CD4-positive, alpha-beta T cell (primary cell): ENCODE results near the gene BRME1. TPM values are rescaled to one million over a fixed set of nuclear protein-coding genes. Genes with fewer than 3 reads are reported as not detected.
A peak's percentile ranks its signal among the peaks of the same experiment; 100 is the strongest.

ENCODE experiments used
- ATAC-seq: fragments of 200-7000 bp; cut with Tn5 transposase; one replicate; pipeline ENCODE4 v1.10.0; 2022; ENCODE audit warnings: mild to moderate bottlenecking; ENCODE audit not compliant: poor library complexity
- CTCF ChIA-PET: fragments of 350-600 bp; sonication (Branson Sonifier 250); formaldehyde crosslinking; loops from one replicate; lab custom pipeline; 2021; ENCODE audit warnings: antibody characterized with exemption, inconsistent platforms; lab: Charles Lee
- POLR2A ChIA-PET: fragments of 350-600 bp; sonication (Branson Sonifier 250); formaldehyde crosslinking; loops from one replicate; lab custom pipeline; 2021; ENCODE audit warnings: antibody characterized with exemption, inconsistent platforms; lab: Charles Lee
- DNase-seq, 14 experiments: peaks; one replicate each; pipeline ENCODE4 v3.0.0-alpha.2; 2013 to 2020; ENCODE audit warnings: mixed read lengths in 2 of 14
- H3K27ac ChIP-seq, 2 donors: one replicate each; pipeline versions ENCODE4 v1.5.1 to v1.7.0; 2013; ENCODE audit warnings: low read length in 2 of 2, low read depth in 1 of 2, mild to moderate bottlenecking in 1 of 2
- H3K27me3 ChIP-seq, 2 experiments: 1 replicate in 1 of 2; 2 replicates in 1 of 2; pipeline versions ENCODE4 v1.6.1 to v1.7.0; 2013; ENCODE audit warnings: low read length in 2 of 2, control low read depth in 1 of 2, mild to moderate bottlenecking in 1 of 2, moderate library complexity in 1 of 2; ENCODE audit not compliant: insufficient read depth in 2 of 2, control insufficient read depth in 1 of 2
- H3K36me3 ChIP-seq: one replicate; pipeline ENCODE4 v1.6.1; 2013; ENCODE audit warnings: low read length, control low read depth; ENCODE audit not compliant: insufficient read depth
- H3K4me1 ChIP-seq: one replicate; pipeline ENCODE4 v1.6.1; 2013; ENCODE audit warnings: low read length, control low read depth; ENCODE audit not compliant: insufficient read depth
- H3K4me3 ChIP-seq: one replicate; pipeline ENCODE4 v1.5.1; 2013; ENCODE audit warnings: mild to moderate bottlenecking, low read length, moderate library complexity
- H3K9me3 ChIP-seq, 2 experiments: 1 replicate in 1 of 2; 2 replicates in 1 of 2; pipeline versions ENCODE4 v1.6.1 to v1.7.0; 2013; ENCODE audit warnings: low read length in 2 of 2, mild to moderate bottlenecking in 2 of 2, control low read depth in 1 of 2, moderate library complexity in 1 of 2; ENCODE audit not compliant: control insufficient read depth in 1 of 2, insufficient read depth in 1 of 2
- H3K27ac Mint-ChIP-seq: one replicate; pipeline ENCODE4 v1.8.0; 2020; ENCODE audit warnings: mixed read lengths
- H3K27me3 Mint-ChIP-seq: one replicate; pipeline ENCODE4 v1.8.0; 2021; ENCODE audit warnings: mixed read lengths
- H3K36me3 Mint-ChIP-seq: one replicate; pipeline ENCODE4 v1.8.0; 2021; ENCODE audit warnings: low read depth, mixed read lengths
- H3K4me1 Mint-ChIP-seq: one replicate; pipeline ENCODE4 v1.8.0; 2021; ENCODE audit warnings: low read depth, mixed read lengths
- H3K4me3 Mint-ChIP-seq: one replicate; pipeline ENCODE4 v1.8.0; 2020; ENCODE audit warnings: mild to moderate bottlenecking, mixed read lengths
- H3K9me3 Mint-ChIP-seq: one replicate; pipeline ENCODE4 v1.8.0; 2020; ENCODE audit warnings: mixed read lengths
- intact Hi-C, 2 experiments: fragments of 100-400 bp; cut with DNase I in 1 of 2; cut with micrococcal nuclease in 1 of 2; formaldehyde crosslinking; loops; one replicate each; pipeline versions ENCODE4 v1.15.1 to v1.9.0; 2023 to 2025; cut with DNase I, micrococcal nuclease
- total RNA-seq, 174 experiments: library from RNA in 2 of 174; stranded (reverse) in 2 of 174; gene quantifications; one replicate each; pipeline ENCODE4 v1.2.3 and lab custom pipeline; 2021 to 2026
- TF ChIP-seq, protein P1 (sequence below): fragments of 200-600 bp; IDR thresholded peaks from one replicate; pipeline ENCODE4 v1.8.0; 2022; ENCODE audit warnings: antibody characterized with exemption, mild to moderate bottlenecking

Gene BRME1
- total RNA-seq, 2 experiments from 2014 or later, result 1.1 to 1.3 TPM

DNA sequence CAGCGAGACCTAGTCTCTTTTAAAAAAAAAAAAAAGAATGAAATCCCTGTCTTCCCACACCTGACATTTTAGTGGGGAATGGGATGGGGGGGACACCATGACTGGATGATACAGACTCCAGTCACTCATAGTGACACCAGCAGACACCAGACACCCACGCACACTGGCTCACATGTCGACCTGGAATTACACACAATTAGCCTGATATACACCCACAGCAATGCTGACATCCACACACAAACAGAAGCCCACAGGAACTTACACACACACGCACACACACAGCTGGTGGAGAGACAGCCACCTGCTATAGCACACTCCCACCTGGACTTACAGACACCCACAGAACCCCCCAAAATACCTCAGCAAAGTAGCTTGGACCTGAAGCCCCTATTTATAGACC lies 37.3 kb downstream of the BRME1 start:
- H3K36me3 Mint-ChIP-seq, result no peaks in the 10 kb centered on the region
- H3K4me3 Mint-ChIP-seq, result no peak overlapping the region
- ATAC-seq (no peak), DNase-seq (no peak)
- peaks cover 60% of the 10 kb centered on the region for H3K27me3 Mint-ChIP-seq
- intact Hi-C loops, result no loop called here
- TF ChIP-seq, protein P1, sequence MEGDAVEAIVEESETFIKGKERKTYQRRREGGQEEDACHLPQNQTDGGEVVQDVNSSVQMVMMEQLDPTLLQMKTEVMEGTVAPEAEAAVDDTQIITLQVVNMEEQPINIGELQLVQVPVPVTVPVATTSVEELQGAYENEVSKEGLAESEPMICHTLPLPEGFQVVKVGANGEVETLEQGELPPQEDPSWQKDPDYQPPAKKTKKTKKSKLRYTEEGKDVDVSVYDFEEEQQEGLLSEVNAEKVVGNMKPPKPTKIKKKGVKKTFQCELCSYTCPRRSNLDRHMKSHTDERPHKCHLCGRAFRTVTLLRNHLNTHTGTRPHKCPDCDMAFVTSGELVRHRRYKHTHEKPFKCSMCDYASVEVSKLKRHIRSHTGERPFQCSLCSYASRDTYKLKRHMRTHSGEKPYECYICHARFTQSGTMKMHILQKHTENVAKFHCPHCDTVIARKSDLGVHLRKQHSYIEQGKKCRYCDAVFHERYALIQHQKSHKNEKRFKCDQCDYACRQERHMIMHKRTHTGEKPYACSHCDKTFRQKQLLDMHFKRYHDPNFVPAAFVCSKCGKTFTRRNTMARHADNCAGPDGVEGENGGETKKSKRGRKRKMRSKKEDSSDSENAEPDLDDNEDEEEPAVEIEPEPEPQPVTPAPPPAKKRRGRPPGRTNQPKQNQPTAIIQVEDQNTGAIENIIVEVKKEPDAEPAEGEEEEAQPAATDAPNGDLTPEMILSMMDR, result no peak
- CTCF ChIA-PET, result no interaction called here
- no peaks in the 10 kb centered on the region for H3K9me3 Mint-ChIP-seq
- no peaks in the 10 kb centered on the region for H3K36me3 ChIP-seq
- no peaks in the 10 kb centered on the region for H3K9me3 ChIP-seq
- H3K4me3 ChIP-seq, result no peak overlapping the region
- no peak overlapping the region for H3K27ac Mint-ChIP-seq
- H3K27me3 ChIP-seq, result peaks cover 25 to 40% of the 10 kb centered on the region in 2 experiments
- H3K27ac ChIP-seq, result no peak overlapping the region
- POLR2A ChIA-PET, result no interaction called here
- H3K4me1 Mint-ChIP-seq, result peaks cover 27% of the 10 kb centered on the region
- H3K4me1 ChIP-seq, result peaks cover 31% of the 10 kb centered on the region

- H3K27me3 ChIP-seq, result peaks cover 25 to 37% of the 10 kb centered on the region in 2 experiments
- H3K9me3 Mint-ChIP-seq, result no peaks in the 10 kb centered on the region
These were observed 39.4 kb downstream of the BRME1 start for GRCh38 chr19:13866463-13867046.

DNA sequence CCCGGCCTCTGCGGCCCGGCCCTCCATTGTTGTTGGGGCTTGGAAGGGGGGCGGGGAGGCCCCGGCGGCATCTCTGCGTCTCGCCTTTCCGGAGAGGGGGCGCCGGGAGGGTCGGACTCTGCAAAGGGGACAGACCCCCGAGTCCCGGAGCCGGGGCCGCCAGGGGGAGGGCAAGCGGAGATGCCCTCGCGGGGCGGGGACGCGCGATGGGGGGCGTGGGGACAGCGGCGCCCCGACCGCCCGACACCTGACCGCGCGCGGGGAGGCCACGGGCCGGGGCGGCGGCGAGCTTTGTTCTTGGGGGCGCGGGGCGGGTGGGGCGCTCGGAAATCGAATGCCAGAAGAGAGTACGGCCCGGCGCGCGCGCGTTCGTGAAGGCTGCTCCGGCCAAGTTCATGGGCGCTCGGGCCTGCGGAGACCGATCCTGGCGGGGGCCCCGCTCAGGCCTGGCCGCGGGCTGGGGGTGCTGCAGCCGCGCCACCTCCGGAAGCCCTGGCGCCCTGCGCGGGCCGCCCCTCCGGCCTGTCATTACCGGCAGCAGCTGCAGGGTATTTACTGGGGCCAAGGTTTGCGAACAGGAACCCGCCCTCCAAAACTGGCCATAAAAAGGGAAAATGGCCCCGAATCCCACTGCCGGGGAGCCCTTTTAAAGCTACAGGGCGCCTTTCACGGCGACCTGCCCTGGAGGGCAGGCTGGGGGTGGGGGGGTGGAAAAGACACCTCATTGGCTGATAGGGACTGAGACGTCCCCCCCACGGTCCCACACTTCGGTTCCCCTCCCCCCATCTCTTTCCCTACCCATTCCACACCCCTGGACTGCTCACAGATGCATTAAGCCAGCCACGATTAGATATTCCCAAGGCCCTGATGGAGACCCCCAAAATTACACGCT lies 40.1 kb downstream of the BRME1 start:
- ATAC-seq (no peak), DNase-seq (peak in 3 of 14 experiments; percentile 28 to 51 (median 39))
- Histone ChIP-seq H3K9me3 (no peaks in the 10 kb centered on the region), H3K27ac (no peak overlapping the region), H3K4me3 (peak overlapping the region; percentile 37), H3K27me3 (peaks cover 25 to 36% of the 10 kb centered on the region in 2 experiments), H3K36me3 (no peaks in the 10 kb centered on the region), H3K4me1 (peaks cover 39% of the 10 kb centered on the region)
- no peaks in the 10 kb centered on the region for H3K36me3 Mint-ChIP-seq
- no peaks in the 10 kb centered on the region for H3K9me3 Mint-ChIP-seq
- peaks cover 35% of the 10 kb centered on the region for H3K4me1 Mint-ChIP-seq
- peaks cover 52% of the 10 kb centered on the region for H3K27me3 Mint-ChIP-seq
- POLR2A ChIA-PET, result interaction anchor here (1.0 kb wide), 1 partner anchor 78 kb away, joined by 4 read pairs; no protein-coding TSS in a partner anchor
- H3K27ac Mint-ChIP-seq, result no peak overlapping the region
- H3K4me3 Mint-ChIP-seq, result peak overlapping the region; percentile 65
- intact Hi-C loops, result no loop called here
- CTCF ChIA-PET, result no interaction called here
- TF ChIP-seq, protein P1, result no peak

More at GRCh38 chr19:13866463-13867046, 39.4 kb downstream of the BRME1 start:
- Histone ChIP-seq H3K27ac (no peak overlapping the region), H3K36me3 (no peaks in the 10 kb centered on the region), H3K9me3 (no peaks in the 10 kb centered on the region), H3K4me1 (peaks cover 32% of the 10 kb centered on the region), H3K4me3 (no peak overlapping the region)
- Mint-ChIP-seq H3K36me3 (no peaks in the 10 kb centered on the region), H3K4me1 (peaks cover 28% of the 10 kb centered on the region), H3K27ac (no peak overlapping the region), H3K27me3 (peaks cover 56% of the 10 kb centered on the region), H3K4me3 (peak overlapping the region; percentile 65)
- TF ChIP-seq, protein P1, result no peak
- DNase-seq, result peak in 1 of 14 experiments; percentile 29
- ChIA-PET CTCF (no interaction called here), POLR2A (interaction anchor here (1.0 kb wide), 1 partner anchor 79 kb away, joined by 4 read pairs; no protein-coding TSS in a partner anchor)
- intact Hi-C loops, result no loop called here
- ATAC-seq, result no peak
